Measurements from ENCODE around the gene REV3L.
A peak's percentile ranks its signal among the peaks of the same experiment; 100 is the strongest.
"Not testable (repeated sequence)": the region's sequence is repeated elsewhere in the genome, so short reads cannot be mapped to it uniquely, and the experiment has no call there.

The REV3L gene

GRCh38 chr6:111482959-111483735 lies at the start of gene REV3L:
REV3L (minus strand) TSS chr6:111483218; CDS start chr6:111482888, 330 bp downstream.
- DNase-seq (ENCODE audit: low read depth in 2 of 2) = peak; percentile 84 to 89

GRCh38 chr6:111531185-111531584 lies 48.2 kb upstream of the REV3L start:
- DNase-seq (ENCODE audit: low read depth in 2 of 2) = no peak

- no peak for DNase-seq (ENCODE audit: low read depth in 2 of 2)
Measured at GRCh38 chr6:111530667-111531066, 47.6 kb upstream of the REV3L start.

GRCh38 chr6:111530218-111530617 lies 47.2 kb upstream of the REV3L start:
- no peak for DNase-seq (ENCODE audit: low read depth in 2 of 2)

- no peak for DNase-seq (ENCODE audit: low read depth in 2 of 2)
Measured at GRCh38 chr6:111527367-111527766, 44.3 kb upstream of the REV3L start.

GRCh38 chr6:111524735-111525134 lies 41.7 kb upstream of the REV3L start:
- no peak for DNase-seq (ENCODE audit: low read depth in 2 of 2)

- DNase-seq (ENCODE audit: low read depth in 2 of 2) = no peak
Measured at GRCh38 chr6:111524252-111524651, 41.2 kb upstream of the REV3L start.

- DNase-seq (ENCODE audit: low read depth in 2 of 2) = no peak
Measured at GRCh38 chr6:111523484-111524167, 40.6 kb upstream of the REV3L start.

GRCh38 chr6:111522393-111523020 lies 39.5 kb upstream of the REV3L start:
- DNase-seq (ENCODE audit: low read depth in 2 of 2) = no peak

- DNase-seq (ENCODE audit: low read depth in 2 of 2) = no peak
Measured at GRCh38 chr6:111521497-111522270, 38.7 kb upstream of the REV3L start.

GRCh38 chr6:111520524-111520923 lies 37.5 kb upstream of the REV3L start:
- DNase-seq (ENCODE audit: low read depth in 2 of 2) = no peak

GRCh38 chr6:111517965-111518364 lies 34.9 kb upstream of the REV3L start:
- no peak for DNase-seq (ENCODE audit: low read depth in 2 of 2)

- no peak for DNase-seq (ENCODE audit: low read depth in 2 of 2)
Measured at GRCh38 chr6:111515259-111515658, 32.2 kb upstream of the REV3L start.

GRCh38 chr6:111514531-111514930 lies 31.5 kb upstream of the REV3L start:
- not testable (repeated sequence) for DNase-seq (ENCODE audit: low read depth in 2 of 2)

- not testable (repeated sequence) for DNase-seq (ENCODE audit: low read depth in 2 of 2)
Measured at GRCh38 chr6:111507219-111507618, 24.2 kb upstream of the REV3L start.

- DNase-seq (ENCODE audit: low read depth in 2 of 2) = not testable (repeated sequence)
Measured at GRCh38 chr6:111505498-111505897, 22.5 kb upstream of the REV3L start.

GRCh38 chr6:111503660-111504059 lies 20.6 kb upstream of the REV3L start:
- DNase-seq (ENCODE audit: low read depth in 2 of 2) = no peak

GRCh38 chr6:111503194-111503593 lies 20.2 kb upstream of the REV3L start:
- DNase-seq (ENCODE audit: low read depth in 2 of 2) = peak in 1 of 2 experiments; percentile 37

GRCh38 chr6:111502154-111502553 lies 19.1 kb upstream of the REV3L start:
- no peak for DNase-seq (ENCODE audit: low read depth in 2 of 2)

- no peak for DNase-seq (ENCODE audit: low read depth in 2 of 2)
Measured at GRCh38 chr6:111499269-111499793, 16.3 kb upstream of the REV3L start.

- no peak for DNase-seq (ENCODE audit: low read depth in 2 of 2)
Measured at GRCh38 chr6:111494951-111495635, 12.1 kb upstream of the REV3L start.
